ENCODE data around the gene FYN.

- TF ChIP-seq CTCF (IDR thresholded peaks at IDR 0.05) (no peak), EP300 (IDR thresholded peaks at IDR 0.05) (no peak)
Observed at GRCh38 chr6:111761212-111761611, 112.0 kb downstream of the FYN start.

Measured in tibial nerve (tissue), 4 donors.